Ishikawa (cell line): ENCODE results near the gene MRGPRF.

Experiments
- CEBPB ChIP-seq: IDR thresholded peaks from 2 replicates; pipeline ENCODE4 v1.6.1; 2012
- CREB1 ChIP-seq: IDR thresholded peaks from 2 replicates; pipeline ENCODE4 v1.6.1; 2012; ENCODE audit warnings: low read depth
- EGR1 ChIP-seq: IDR thresholded peaks from 2 replicates; pipeline ENCODE4 v1.6.1; 2012
- EP300 ChIP-seq: IDR thresholded peaks from 2 replicates; pipeline ENCODE4 v1.6.1; 2012; ENCODE audit warnings: borderline replicate concordance
- NFIC ChIP-seq: IDR thresholded peaks from 2 replicates; pipeline ENCODE4 v1.6.1; 2012
- RAD21 ChIP-seq: IDR thresholded peaks from 2 replicates; pipeline ENCODE4 v1.6.1; 2012; ENCODE audit warnings: low read depth
- TAF1 ChIP-seq: IDR thresholded peaks from 2 replicates; pipeline ENCODE4 v1.6.1; 2012; ENCODE audit warnings: low read depth, mild to moderate bottlenecking
- TCF12 ChIP-seq: IDR thresholded peaks from 2 replicates; pipeline ENCODE4 v1.6.1; 2012; ENCODE audit warnings: low read depth
- TEAD4 ChIP-seq: IDR thresholded peaks from 2 replicates; pipeline ENCODE4 v1.6.1; 2012
- USF1 ChIP-seq: IDR thresholded peaks from 2 replicates; pipeline ENCODE4 v1.6.1; 2012
- YY1 ChIP-seq: IDR thresholded peaks from 2 replicates; pipeline ENCODE4 v1.6.1; 2012; ENCODE audit warnings: low read depth
- ZBTB7A ChIP-seq: IDR thresholded peaks from 2 replicates; pipeline ENCODE4 v1.6.1; 2012; ENCODE audit warnings: low read depth
- TF ChIP-seq, protein P1 (sequence below): IDR thresholded peaks from 2 replicates; pipeline ENCODE4 v1.6.1; 2012; ENCODE audit warnings: low read depth, mild to moderate bottlenecking
- TF ChIP-seq, protein P2 (sequence below): IDR thresholded peaks from 2 replicates; pipeline ENCODE4 v1.6.1; 2012

DNA sequence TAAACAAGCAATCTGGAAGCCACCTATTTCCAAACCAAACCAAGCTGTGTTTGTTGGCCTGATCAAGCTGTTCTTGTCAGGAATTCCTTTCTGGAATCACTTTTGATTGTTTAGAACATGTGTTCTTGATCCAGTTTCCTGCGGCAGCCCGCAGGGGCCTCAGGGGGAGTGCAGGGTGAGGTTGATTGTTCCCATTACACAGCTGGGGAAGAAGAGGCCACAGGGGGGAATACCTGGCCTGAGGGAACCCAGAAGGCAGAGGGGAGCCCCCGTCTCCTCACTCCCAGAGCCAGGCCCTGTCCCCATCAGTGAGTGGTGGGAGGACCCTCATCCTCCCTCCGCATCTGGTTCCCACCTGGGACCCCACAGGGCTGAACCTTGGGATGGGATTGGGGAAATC lies 36.5 kb downstream of the MRGPRF start:
- TF ChIP-seq NFIC (no peak), EP300 (no peak), EGR1 (no peak), RAD21 (no peak), YY1 (no peak), TCF12 (no peak), ZBTB7A (no peak), TEAD4 (no peak), TAF1 (no peak), USF1 (no peak), CREB1 (no peak), CEBPB (no peak)
- TF ChIP-seq, protein P1, sequence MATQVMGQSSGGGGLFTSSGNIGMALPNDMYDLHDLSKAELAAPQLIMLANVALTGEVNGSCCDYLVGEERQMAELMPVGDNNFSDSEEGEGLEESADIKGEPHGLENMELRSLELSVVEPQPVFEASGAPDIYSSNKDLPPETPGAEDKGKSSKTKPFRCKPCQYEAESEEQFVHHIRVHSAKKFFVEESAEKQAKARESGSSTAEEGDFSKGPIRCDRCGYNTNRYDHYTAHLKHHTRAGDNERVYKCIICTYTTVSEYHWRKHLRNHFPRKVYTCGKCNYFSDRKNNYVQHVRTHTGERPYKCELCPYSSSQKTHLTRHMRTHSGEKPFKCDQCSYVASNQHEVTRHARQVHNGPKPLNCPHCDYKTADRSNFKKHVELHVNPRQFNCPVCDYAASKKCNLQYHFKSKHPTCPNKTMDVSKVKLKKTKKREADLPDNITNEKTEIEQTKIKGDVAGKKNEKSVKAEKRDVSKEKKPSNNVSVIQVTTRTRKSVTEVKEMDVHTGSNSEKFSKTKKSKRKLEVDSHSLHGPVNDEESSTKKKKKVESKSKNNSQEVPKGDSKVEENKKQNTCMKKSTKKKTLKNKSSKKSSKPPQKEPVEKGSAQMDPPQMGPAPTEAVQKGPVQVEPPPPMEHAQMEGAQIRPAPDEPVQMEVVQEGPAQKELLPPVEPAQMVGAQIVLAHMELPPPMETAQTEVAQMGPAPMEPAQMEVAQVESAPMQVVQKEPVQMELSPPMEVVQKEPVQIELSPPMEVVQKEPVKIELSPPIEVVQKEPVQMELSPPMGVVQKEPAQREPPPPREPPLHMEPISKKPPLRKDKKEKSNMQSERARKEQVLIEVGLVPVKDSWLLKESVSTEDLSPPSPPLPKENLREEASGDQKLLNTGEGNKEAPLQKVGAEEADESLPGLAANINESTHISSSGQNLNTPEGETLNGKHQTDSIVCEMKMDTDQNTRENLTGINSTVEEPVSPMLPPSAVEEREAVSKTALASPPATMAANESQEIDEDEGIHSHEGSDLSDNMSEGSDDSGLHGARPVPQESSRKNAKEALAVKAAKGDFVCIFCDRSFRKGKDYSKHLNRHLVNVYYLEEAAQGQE: no peak
- TF ChIP-seq, protein P2, sequence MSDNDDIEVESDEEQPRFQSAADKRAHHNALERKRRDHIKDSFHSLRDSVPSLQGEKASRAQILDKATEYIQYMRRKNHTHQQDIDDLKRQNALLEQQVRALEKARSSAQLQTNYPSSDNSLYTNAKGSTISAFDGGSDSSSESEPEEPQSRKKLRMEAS: no peak
